Uterus (tissue), 2 donors: ENCODE results near the gene IGIP.

Source experiments
- CTCF ChIP-seq, 4 experiments: fragments of 200-600 bp in 2 of 4; fragments of 450-650 bp in 2 of 4; sonication (generic) in 2 of 4; IDR thresholded peaks; one replicate each; pipeline ENCODE4 v1.5.1; 2016 to 2019; ENCODE audit warnings: antibody characterized with exemption in 4 of 4, mild to moderate bottlenecking in 2 of 4, moderate library complexity in 1 of 4
- POLR2A ChIP-seq, 2 donors: fragments of 450-650 bp; IDR thresholded peaks; one replicate each; pipeline ENCODE4 v1.6.1; 2016; ENCODE audit warnings: antibody characterized with exemption in 2 of 2, mild to moderate bottlenecking in 1 of 2, moderate library complexity in 1 of 2

GRCh38 chr5:140113180-140113698 lies 12.5 kb upstream of the IGIP start:
- TF ChIP-seq CTCF (IDR thresholded peaks at IDR 0.05): no peak
- no peak for TF ChIP-seq POLR2A (IDR thresholded peaks at IDR 0.05)
